BE2C (cell line): ENCODE results near the gene PIP5K1A.
A peak's percentile ranks its signal among the peaks of the same experiment; 100 is the strongest.
"Not testable (repeated sequence)": the region's sequence is repeated elsewhere in the genome, so short reads cannot be mapped to it uniquely, and the experiment has no call there.

ENCODE experiments used
- DNase-seq: peaks from one replicate; pipeline ENCODE4 v3.0.0-alpha.2; 2020
- H3K27me3 ChIP-seq: fragments of 250-450 bp; sonication (Bioruptor Pico); 2 replicates; pipeline ENCODE4 v1.5.1; 2020; ENCODE audit warnings: mild to moderate bottlenecking
- H3K36me3 ChIP-seq: fragments of 250-450 bp; sonication (Bioruptor Pico); 2 replicates; pipeline ENCODE4 v1.5.1; 2020; ENCODE audit warnings: mild to moderate bottlenecking
- H3K4me1 ChIP-seq: fragments of 250-450 bp; sonication (Bioruptor Pico); 2 replicates; pipeline ENCODE4 v1.5.1; 2020
- H3K4me3 ChIP-seq: 2 replicates; pipeline ENCODE4 v1.5.1; 2011; ENCODE audit warnings: low read depth, low read length
- H3K9me3 ChIP-seq: fragments of 250-450 bp; sonication (Bioruptor Pico); 2 replicates; pipeline ENCODE4 v1.5.1; 2020
- CTCF ChIP-seq: IDR thresholded peaks from 2 replicates; pipeline ENCODE4 v1.5.1; 2012; ENCODE audit warnings: mild to moderate bottlenecking, low read depth, low read length

PIP5K1A gene

GRCh38 chr1:151196292-151196800 is 2.0 kb upstream of the PIP5K1A start:
- Histone ChIP-seq H3K27me3 (no peaks in the 10 kb centered on the region), H3K36me3 (no peaks in the 10 kb centered on the region), H3K9me3 (no peaks in the 10 kb centered on the region), H3K4me3 (peak overlapping the region; percentile 41), H3K4me1 (no peaks in the 10 kb centered on the region)
- peak; percentile 71 for TF ChIP-seq CTCF
- peak; percentile 72 for DNase-seq

- no peak for DNase-seq
- H3K9me3 ChIP-seq: no peaks in the 10 kb centered on the region
- no peaks in the 10 kb centered on the region for H3K27me3 ChIP-seq
- H3K4me1 ChIP-seq: no peaks in the 10 kb centered on the region
- peaks cover 14% of the 10 kb centered on the region for H3K36me3 ChIP-seq
- TF ChIP-seq CTCF: no peak
- peak overlapping the region; percentile 89 for H3K4me3 ChIP-seq
Measured at GRCh38 chr1:151197863-151198253, 494 bp upstream of the PIP5K1A start.

- TF ChIP-seq CTCF: no peak
- Histone ChIP-seq H3K4me1 (no peaks in the 10 kb centered on the region), H3K4me3 (peak overlapping the region; percentile 89), H3K36me3 (peaks cover 30% of the 10 kb centered on the region), H3K27me3 (no peaks in the 10 kb centered on the region; the same call in 1 of the 2 replicates), H3K9me3 (no peaks in the 10 kb centered on the region)
- no peak for DNase-seq
Measured at GRCh38 chr1:151199873-151200581, 1.7 kb downstream of the PIP5K1A start.

DNA sequence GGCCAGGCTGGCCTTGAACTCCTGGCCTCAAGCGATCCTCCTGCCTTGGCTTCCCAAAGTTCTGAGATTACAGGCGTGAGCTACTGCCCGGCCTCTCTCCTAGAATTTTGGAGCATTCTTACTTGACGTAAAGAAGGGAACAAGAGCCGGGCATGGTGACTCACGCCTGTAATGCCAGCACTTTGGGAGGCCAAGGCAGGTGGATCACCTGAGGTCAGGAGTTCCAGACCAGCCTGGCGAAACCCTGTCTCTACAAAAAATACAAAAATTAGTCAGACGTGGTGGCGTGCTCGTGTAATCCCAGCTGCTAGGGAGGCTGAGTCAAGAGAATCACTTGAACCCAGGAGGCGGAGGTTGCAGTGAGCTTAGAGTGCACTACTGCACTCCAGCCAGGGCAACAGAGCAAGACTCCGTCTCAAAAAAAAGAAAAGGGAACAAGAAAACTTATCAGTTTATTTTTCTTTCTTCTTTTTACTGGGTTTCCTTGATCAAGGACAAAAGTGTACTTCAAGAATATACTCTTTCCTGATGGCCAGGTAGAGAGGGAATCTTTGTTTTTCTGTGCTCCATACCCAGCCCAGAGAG is 7.1 kb downstream of the PIP5K1A start:
- DNase-seq, H3K4me3 ChIP-seq, H3K9me3 ChIP-seq, H3K27me3 ChIP-seq, H3K4me1 ChIP-seq: not testable (repeated sequence)
- peaks cover 61% of the 10 kb centered on the region for H3K36me3 ChIP-seq

- TF ChIP-seq CTCF: no peak
- no peaks in the 10 kb centered on the region; the same call in 1 of the 2 replicates for H3K4me1 ChIP-seq
- no peak for DNase-seq
- no peaks in the 10 kb centered on the region for H3K9me3 ChIP-seq
- H3K36me3 ChIP-seq: peaks cover 52% of the 10 kb centered on the region
- H3K27me3 ChIP-seq: no peaks in the 10 kb centered on the region
- H3K4me3 ChIP-seq: no peak overlapping the region
Measured at GRCh38 chr1:151210830-151211229, 12.5 kb downstream of the PIP5K1A start.

DNA sequence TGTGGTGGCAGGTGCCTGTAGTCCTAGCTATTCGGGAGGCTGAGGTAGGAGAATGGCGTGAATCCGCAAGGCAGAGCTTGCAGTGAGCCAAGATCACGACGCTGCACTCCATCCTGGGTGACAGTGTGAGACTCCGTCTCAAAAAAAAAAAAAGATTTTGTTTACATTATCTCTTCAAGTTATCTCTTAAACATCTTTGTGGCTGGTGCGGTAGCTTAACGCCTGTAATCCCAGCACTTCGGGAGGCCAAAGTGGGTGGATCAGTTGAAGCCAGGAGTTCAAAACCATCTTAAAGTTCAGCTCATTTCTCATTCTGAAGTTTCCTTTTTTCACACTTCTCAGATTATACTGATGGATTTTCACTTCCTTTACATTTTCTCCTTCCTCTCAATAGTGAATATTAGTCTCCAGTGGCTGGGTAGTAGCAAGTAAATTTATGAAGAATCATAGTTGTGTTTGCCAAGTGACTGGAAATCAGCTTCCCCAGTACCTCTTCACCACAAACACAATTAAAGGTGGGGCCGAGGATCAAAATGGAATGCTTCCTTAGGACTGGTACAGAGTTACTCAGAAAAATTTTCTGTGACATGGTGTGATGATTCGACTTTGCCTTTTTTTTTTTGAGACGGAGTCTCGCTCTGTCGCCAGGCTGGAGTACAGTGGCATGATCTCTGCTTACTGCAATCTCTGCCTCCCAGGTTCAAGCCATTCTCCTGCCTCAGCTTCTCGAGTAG is 13.8 kb downstream of the PIP5K1A start:
- no peaks in the 10 kb centered on the region for H3K27me3 ChIP-seq
- no peaks in the 10 kb centered on the region; the same call in 1 of the 2 replicates for H3K4me1 ChIP-seq
- no peaks in the 10 kb centered on the region for H3K9me3 ChIP-seq
- TF ChIP-seq CTCF: no peak
- DNase-seq: no peak
- no peak overlapping the region for H3K4me3 ChIP-seq
- H3K36me3 ChIP-seq: peaks cover 44% of the 10 kb centered on the region
